A673 (cell line): ENCODE data around the gene GREB1L. TPM values are rescaled to one million over a fixed set of nuclear protein-coding genes. Genes with fewer than 3 reads are reported as not detected.

Experiments
- BruUV-seq: library from RNA; stranded (reverse); fragments of 400-500 nt; replicated peaks from 2 replicates; lab custom pipeline; 2021; lab: Mats Ljungman, UMichigan
- CTCF ChIA-PET: fragments of 300-600 bp; sonication (Branson Sonifier 250); formaldehyde crosslinking; loops from one replicate; lab custom pipeline; 2022; ENCODE audit warnings: antibody characterized with exemption; lab: Charles Lee
- POLR2A ChIA-PET: fragments of 300-600 bp; sonication (Branson Sonifier 250); formaldehyde crosslinking; loops from one replicate; lab custom pipeline; 2022; ENCODE audit warnings: antibody characterized with exemption; ENCODE audit not compliant: low non-redundant PET; lab: Charles Lee
- DNase-seq: peaks from one replicate; pipeline ENCODE4 v3.0.0-alpha.2; 2015; ENCODE audit warnings: low spot score
- H3K27ac ChIP-seq: fragments of 200-600 bp; sonication (generic); 2 replicates; pipeline ENCODE4 v1.5.1; 2016; ENCODE audit warnings: mixed run types, low read depth, mild to moderate bottlenecking, mixed read lengths, antibody characterized with exemption, low read length; ENCODE audit not compliant: poor library complexity, severe bottlenecking
- H3K27me3 ChIP-seq: fragments of 200-600 bp; sonication (generic); replicated peaks from 2 replicates; pipeline ENCODE4 v1.6.1; 2017; ENCODE audit warnings: mixed run types, low read depth, mild to moderate bottlenecking, mixed read lengths, antibody characterized with exemption, low read length; ENCODE audit not compliant: insufficient read depth, poor library complexity
- H3K36me3 ChIP-seq: fragments of 200-600 bp; sonication (generic); 2 replicates; pipeline ENCODE4 v1.6.1; 2016; ENCODE audit warnings: mixed run types, mild to moderate bottlenecking, mixed read lengths, antibody characterized with exemption, low read length; ENCODE audit not compliant: insufficient read depth, poor library complexity, severe bottlenecking
- H3K4me1 ChIP-seq: fragments of 200-600 bp; sonication (generic); 2 replicates; pipeline ENCODE4 v1.6.1; 2017; ENCODE audit warnings: mixed run types, mild to moderate bottlenecking, mixed read lengths, antibody characterized with exemption, low read length; ENCODE audit not compliant: insufficient read depth, poor library complexity, severe bottlenecking
- H3K4me3 ChIP-seq: fragments of 200-600 bp; sonication (generic); 2 replicates; pipeline ENCODE4 v1.5.1; 2016; ENCODE audit warnings: low read depth, mixed run types, mild to moderate bottlenecking, mixed read lengths, low read length; ENCODE audit not compliant: poor library complexity, severe bottlenecking
- H3K9me3 ChIP-seq: fragments of 200-600 bp; sonication (generic); 2 replicates; pipeline ENCODE4 v1.6.1; 2016; ENCODE audit warnings: mixed run types, low read depth, mild to moderate bottlenecking, mixed read lengths, antibody characterized with exemption, low read length; ENCODE audit not compliant: poor library complexity, severe bottlenecking
- EZH2 ChIP-seq: fragments of 200-600 bp; sonication (generic); IDR thresholded peaks from 2 replicates; pipeline ENCODE4 v1.6.1; 2017; ENCODE audit warnings: borderline replicate concordance, low read depth, mild to moderate bottlenecking, mixed read lengths, antibody characterized with exemption, low read length; ENCODE audit not compliant: poor library complexity, severe bottlenecking
- intact Hi-C: fragments of 100-400 bp; cut with micrococcal nuclease; formaldehyde crosslinking; loops from one replicate; pipeline ENCODE4 v1.10.0; 2022; ENCODE audit not compliant: unreplicated experiment
- total RNA-seq: library from RNA; stranded (reverse); gene quantifications from 2 replicates; pipeline ENCODE4 v1.2.3, GENCODE V29; 2021
- TF ChIP-seq, protein P1 (sequence below): fragments of 300-800, 200-600 bp; sonication (generic); conservative IDR thresholded peaks from 2 replicates; pipeline ENCODE4 v1.5.1; 2017; ENCODE audit warnings: low read depth, mild to moderate bottlenecking, antibody characterized with exemption, low read length, moderate library complexity, mixed read lengths

GREB1L gene
- total RNA-seq, 1 experiment from 2014 or later, result 0.04 TPM

DNA sequence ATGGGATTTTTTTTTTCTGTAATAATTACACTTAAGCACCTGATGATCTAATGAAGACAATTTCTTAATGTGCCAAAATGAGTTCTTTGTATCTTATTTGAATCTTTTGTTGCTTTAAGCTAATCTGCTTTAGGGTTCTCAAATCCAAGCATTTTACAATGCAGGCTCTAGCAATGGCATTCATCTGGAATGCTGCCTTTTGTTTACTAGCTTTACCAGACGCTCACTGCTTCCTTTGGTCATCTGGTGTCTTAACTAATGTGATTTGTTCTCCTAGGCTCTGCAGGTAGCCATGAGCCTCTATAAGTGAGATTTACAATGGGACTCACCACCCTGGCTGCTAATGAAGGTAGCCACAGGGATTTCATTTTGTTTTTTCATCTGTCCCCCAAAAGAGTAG lies 100.3 kb downstream of the GREB1L start:
- BruUV-seq, result no TSS peak
- CTCF ChIA-PET, result no interaction called here

DNA sequence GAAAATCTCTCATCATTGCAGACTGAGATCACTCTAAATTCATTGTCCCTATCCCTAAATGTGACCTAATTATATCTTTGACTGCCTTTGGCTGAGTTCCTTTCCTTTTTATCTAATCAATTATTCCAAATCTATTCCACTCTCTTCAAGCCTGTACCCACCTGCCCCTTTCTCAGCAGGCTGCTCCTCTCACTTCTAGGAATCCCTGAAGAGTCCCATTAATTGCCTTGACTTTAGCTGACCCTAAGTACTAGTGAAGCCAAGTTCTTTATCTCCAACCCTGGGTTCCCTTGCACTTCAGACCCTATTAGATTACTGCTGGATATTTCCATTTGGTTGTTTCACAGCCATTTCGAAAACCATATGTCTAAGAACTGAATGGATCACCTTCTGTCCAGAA lies 102.8 kb downstream of the GREB1L start:
- Histone ChIP-seq H3K4me3 (no peak overlapping the region), H3K4me1 (no peaks in the 10 kb centered on the region), H3K27me3 (no peaks in the 10 kb centered on the region), H3K36me3 (no peaks in the 10 kb centered on the region), H3K9me3 (no peaks in the 10 kb centered on the region), H3K27ac (no peak overlapping the region)
- ChIA-PET POLR2A (no interaction called here), CTCF (no interaction called here)
- no peak for DNase-seq
- intact Hi-C loops, result loop anchor here (10.0 kb wide), 1 partner anchor 60 kb away; no protein-coding TSS in a partner anchor
- no peak for TF ChIP-seq EZH2
- no TSS peak for BruUV-seq

More for the DNA sequence above, 100.3 kb downstream of the GREB1L start:
- DNase-seq, result no peak
- H3K4me1 ChIP-seq, result no peaks in the 10 kb centered on the region
- no peak overlapping the region for H3K4me3 ChIP-seq
- no peaks in the 10 kb centered on the region for H3K9me3 ChIP-seq
- no peaks in the 10 kb centered on the region for H3K27me3 ChIP-seq
- no peak overlapping the region for H3K27ac ChIP-seq
- no peaks in the 10 kb centered on the region for H3K36me3 ChIP-seq
- intact Hi-C loops, result loop anchor here (10.0 kb wide), 1 partner anchor 62 kb away; no protein-coding TSS in a partner anchor
- TF ChIP-seq, protein P1, sequence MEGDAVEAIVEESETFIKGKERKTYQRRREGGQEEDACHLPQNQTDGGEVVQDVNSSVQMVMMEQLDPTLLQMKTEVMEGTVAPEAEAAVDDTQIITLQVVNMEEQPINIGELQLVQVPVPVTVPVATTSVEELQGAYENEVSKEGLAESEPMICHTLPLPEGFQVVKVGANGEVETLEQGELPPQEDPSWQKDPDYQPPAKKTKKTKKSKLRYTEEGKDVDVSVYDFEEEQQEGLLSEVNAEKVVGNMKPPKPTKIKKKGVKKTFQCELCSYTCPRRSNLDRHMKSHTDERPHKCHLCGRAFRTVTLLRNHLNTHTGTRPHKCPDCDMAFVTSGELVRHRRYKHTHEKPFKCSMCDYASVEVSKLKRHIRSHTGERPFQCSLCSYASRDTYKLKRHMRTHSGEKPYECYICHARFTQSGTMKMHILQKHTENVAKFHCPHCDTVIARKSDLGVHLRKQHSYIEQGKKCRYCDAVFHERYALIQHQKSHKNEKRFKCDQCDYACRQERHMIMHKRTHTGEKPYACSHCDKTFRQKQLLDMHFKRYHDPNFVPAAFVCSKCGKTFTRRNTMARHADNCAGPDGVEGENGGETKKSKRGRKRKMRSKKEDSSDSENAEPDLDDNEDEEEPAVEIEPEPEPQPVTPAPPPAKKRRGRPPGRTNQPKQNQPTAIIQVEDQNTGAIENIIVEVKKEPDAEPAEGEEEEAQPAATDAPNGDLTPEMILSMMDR, result no peak
- POLR2A ChIA-PET, result no interaction called here

DNA sequence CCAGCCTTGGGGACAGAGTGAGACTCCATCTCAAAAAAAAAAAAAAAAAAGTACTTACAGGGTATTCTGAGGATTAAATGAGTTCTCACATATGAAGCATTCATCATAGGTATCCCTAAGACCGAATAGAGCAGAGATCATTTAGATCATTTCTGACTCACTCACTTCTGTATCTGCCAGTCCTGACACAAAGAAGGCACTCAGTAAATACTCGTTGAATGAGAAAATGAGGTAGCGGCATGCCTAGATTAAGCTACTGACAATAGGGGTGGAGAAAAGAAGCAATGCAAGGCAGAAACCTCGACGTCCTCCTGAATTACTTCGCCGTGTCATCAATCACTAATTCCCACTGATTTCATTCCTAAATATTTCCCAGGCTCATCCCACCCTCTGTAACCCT lies 103.8 kb downstream of the GREB1L start:
- no TSS peak for BruUV-seq
- intact Hi-C loops, result loop anchor here (10.0 kb wide), 1 partner anchor 59 kb away; no protein-coding TSS in a partner anchor
- Histone ChIP-seq H3K4me1 (no peaks in the 10 kb centered on the region), H3K27me3 (no peaks in the 10 kb centered on the region), H3K27ac (no peak overlapping the region), H3K9me3 (no peaks in the 10 kb centered on the region), H3K4me3 (no peak overlapping the region), H3K36me3 (no peaks in the 10 kb centered on the region)
- ChIA-PET POLR2A (no interaction called here), CTCF (no interaction called here)
- DNase-seq, result no peak
- TF ChIP-seq EZH2, result no peak
- TF ChIP-seq, protein P1, result no peak

DNA sequence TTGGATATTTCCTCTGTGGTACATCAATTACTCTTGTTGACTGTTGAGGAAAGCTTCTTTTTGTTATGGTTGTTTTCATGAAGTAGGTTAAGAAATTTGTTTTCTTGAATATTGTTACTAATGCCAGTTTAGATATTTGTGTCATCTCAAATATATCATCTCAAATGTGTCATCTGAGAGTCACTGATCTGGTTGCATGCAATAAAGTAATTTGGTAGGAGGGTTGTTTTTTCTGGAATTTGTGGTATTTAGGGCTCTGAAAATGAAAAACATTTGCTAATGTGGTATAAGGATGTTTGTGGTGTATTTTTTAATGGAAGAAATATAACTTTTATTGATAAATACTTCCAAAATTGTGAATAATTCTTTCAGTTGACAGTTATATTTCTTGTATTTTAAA lies 117.7 kb downstream of the GREB1L start:
- TF ChIP-seq, protein P1, result no peak
- TF ChIP-seq EZH2, result no peak
- Histone ChIP-seq H3K4me3 (no peak overlapping the region), H3K9me3 (no peaks in the 10 kb centered on the region), H3K36me3 (no peaks in the 10 kb centered on the region), H3K4me1 (peaks cover 7% of the 10 kb centered on the region), H3K27ac (no peak overlapping the region), H3K27me3 (no peaks in the 10 kb centered on the region)
- no TSS peak for BruUV-seq
- intact Hi-C loops, result no loop called here
- DNase-seq, result no peak
- POLR2A ChIA-PET, result no interaction called here
- CTCF ChIA-PET, result no interaction called here
